ENCODE data around the gene ARHGAP42. TPM values are rescaled to one million over a fixed set of nuclear protein-coding genes. Genes with fewer than 3 reads are reported as not detected.
A peak's percentile ranks its signal among the peaks of the same experiment; 100 is the strongest.

The ARHGAP42 gene
- total RNA-seq, 1 experiment from 2014 or later: 39.1 TPM

DNA sequence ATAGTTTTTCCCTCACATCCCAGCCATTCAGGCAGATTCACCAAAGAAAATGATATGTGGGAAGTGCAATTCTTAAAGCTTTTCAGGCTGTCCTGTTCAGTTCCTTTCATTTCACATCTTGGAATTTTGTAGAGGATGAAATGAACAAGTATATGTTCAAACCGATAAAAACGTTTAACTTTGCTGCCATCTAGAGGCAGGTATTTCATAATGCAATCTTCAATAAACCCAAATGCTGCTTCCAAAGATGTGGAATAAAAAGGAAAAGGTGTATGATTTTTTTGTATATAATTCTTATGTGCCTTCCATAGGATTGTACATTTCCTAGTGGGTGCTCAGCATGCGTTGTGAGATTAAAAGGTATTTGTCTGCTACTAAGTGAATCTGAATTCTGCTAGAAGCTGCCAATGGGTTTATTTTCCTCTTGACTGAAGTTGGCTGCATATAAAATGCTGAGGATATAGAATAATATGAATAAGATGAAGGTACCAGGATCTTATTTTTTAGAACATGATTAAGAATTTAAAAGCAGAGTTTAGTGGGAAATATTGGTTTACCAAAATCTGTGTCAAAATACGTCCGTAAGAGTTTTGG lies 243.2 kb downstream of the ARHGAP42 start:
- H3K9ac ChIP-seq (ENCODE audit: extremely low read depth, insufficient read length, low read length): no peak overlapping the region
- H3K23ac ChIP-seq (ENCODE audit: insufficient read length, low read depth, low read length): no peak overlapping the region
- H3K4me2 ChIP-seq (ENCODE audit: insufficient read depth, insufficient read length, low read length): no peak overlapping the region

More for the DNA sequence above, 243.2 kb downstream of the ARHGAP42 start:
- H2AFZ ChIP-seq (ENCODE audit: low read length): no peak overlapping the region
- no peak overlapping the region for H3K18ac ChIP-seq (ENCODE audit: insufficient read length, low read depth, low read length)
- no peak overlapping the region for H2BK20ac ChIP-seq (ENCODE audit: low read depth, low read length, poor library complexity, severe bottlenecking)
- H2BK15ac ChIP-seq (ENCODE audit: low read depth, low read length): no peak overlapping the region
- no peak overlapping the region for H3K27ac ChIP-seq (ENCODE audit: insufficient read length, low read depth, low read length)
- H3K4me1 ChIP-seq (ENCODE audit: insufficient read depth, low read length): no peaks in the 10 kb centered on the region
- H4K20me1 ChIP-seq (ENCODE audit: control insufficient read depth, insufficient read depth, insufficient read length): no peaks in the 10 kb centered on the region
- peak; percentile 77 for TF ChIP-seq CTCF (conservative IDR thresholded peaks at IDR 0.05)
- no CpG with 5 or more reads among the region's 5 CpGs for WGBS (ENCODE audit: extremely low coverage, insufficient read length, low lambda C conversion rate)
- no peak overlapping the region for H3K4me3 Mint-ChIP-seq
- H3K4me1 Mint-ChIP-seq: peaks cover 15% of the 10 kb centered on the region in 2 experiments
- H4K91ac ChIP-seq (ENCODE audit: insufficient read length, low read depth, low read length): no peak overlapping the region
- no peaks in the 10 kb centered on the region for H3K9me3 ChIP-seq (ENCODE audit: control insufficient read depth, low read depth, low read length)
- H4K5ac ChIP-seq (ENCODE audit: insufficient read length, low read depth, low read length): no peak overlapping the region
- H3K23me2 ChIP-seq (ENCODE audit: insufficient read length, low read depth, low read length, poor library complexity, severe bottlenecking): no peaks in the 10 kb centered on the region
- no peak overlapping the region for H3K4ac ChIP-seq (ENCODE audit: low read depth, low read length)
- H2BK120ac ChIP-seq (ENCODE audit: low read depth, low read length, poor library complexity, severe bottlenecking): no peak overlapping the region
- H2AK5ac ChIP-seq (ENCODE audit: insufficient read length, low read length): no peak overlapping the region
- H3K56ac ChIP-seq (ENCODE audit: insufficient read length, low read depth, low read length): no peak overlapping the region
- H3K27me3 ChIP-seq (ENCODE audit: insufficient read depth, low read length): no peaks in the 10 kb centered on the region
- no peaks in the 10 kb centered on the region for H3K9me3 Mint-ChIP-seq
- H3K79me1 ChIP-seq (ENCODE audit: insufficient read depth, low read depth, low read length, poor library complexity, severe bottlenecking): no peaks in the 10 kb centered on the region
- H2BK12ac ChIP-seq (ENCODE audit: insufficient read length, low read depth, low read length): no peak overlapping the region
- H2BK5ac ChIP-seq (ENCODE audit: insufficient read length, low read length): no peak overlapping the region
- no peaks in the 10 kb centered on the region for H3K79me2 ChIP-seq (ENCODE audit: insufficient read depth, low read length)
- no peak overlapping the region for H3K27ac Mint-ChIP-seq
- H3K36me3 Mint-ChIP-seq (ENCODE audit: insufficient read depth in 1 of 3, low read depth in 3 of 3): no peaks in the 10 kb centered on the region
- no peaks in the 10 kb centered on the region for H3K27me3 Mint-ChIP-seq (ENCODE audit: low read depth)
- no peak overlapping the region for H3T11ph ChIP-seq (ENCODE audit: low read length)
- no peak for DNase-seq
- H3K14ac ChIP-seq (ENCODE audit: insufficient read depth, low read length): no peak overlapping the region
- H4K8ac ChIP-seq (replicated peaks; ENCODE audit: insufficient read length, low read depth, low read length): no peak overlapping the region

Measured in H9 (cell line).